Activated CD4-positive, alpha-beta memory T cell treated with anti-CD3 and anti-CD28 coated beads for 36 hours (primary cell): ENCODE measurements around the gene KLHL6. TPM values are rescaled to one million over a fixed set of nuclear protein-coding genes. Genes with fewer than 3 reads are reported as not detected.

ENCODE experiments used
- CTCF ChIA-PET: fragments of 350-600 bp; sonication (Branson Sonifier 250); formaldehyde crosslinking; loops from one replicate; lab custom pipeline; 2021; ENCODE audit warnings: antibody characterized with exemption, inconsistent platforms; lab: Charles Lee
- POLR2A ChIA-PET: fragments of 350-600 bp; sonication (Branson Sonifier 250); formaldehyde crosslinking; loops from one replicate; lab custom pipeline; 2021; ENCODE audit warnings: antibody characterized with exemption; lab: Charles Lee
- DNase-seq: peaks from one replicate; pipeline ENCODE4 v3.0.0-alpha.2; 2020
- H3K27ac Mint-ChIP-seq: one replicate; pipeline ENCODE4 v1.8.0; 2021; ENCODE audit warnings: mixed read lengths
- H3K27me3 Mint-ChIP-seq: one replicate; pipeline ENCODE4 v1.8.0; 2021; ENCODE audit warnings: mixed read lengths
- H3K36me3 Mint-ChIP-seq: one replicate; pipeline ENCODE4 v1.8.0; 2021; ENCODE audit warnings: mixed read lengths
- H3K4me1 Mint-ChIP-seq: one replicate; pipeline ENCODE4 v1.8.0; 2021; ENCODE audit warnings: low read depth, mixed read lengths
- H3K4me3 Mint-ChIP-seq: one replicate; pipeline ENCODE4 v1.8.0; 2021; ENCODE audit warnings: mild to moderate bottlenecking, mixed read lengths
- H3K9me3 Mint-ChIP-seq: one replicate; pipeline ENCODE4 v1.8.0; 2021; ENCODE audit warnings: mixed read lengths
- intact Hi-C: fragments of 100-400 bp; cut with micrococcal nuclease; formaldehyde crosslinking; loops from one replicate; pipeline ENCODE4 v1.15.1; 2023
- total RNA-seq, 2 experiments: library from RNA; stranded (reverse); gene quantifications; one replicate each; pipeline ENCODE4 v1.2.3, GENCODE V29; 2021

KLHL6 gene
- total RNA-seq, 2 experiments from 2014 or later = 63.5 to 65.2 TPM

DNA sequence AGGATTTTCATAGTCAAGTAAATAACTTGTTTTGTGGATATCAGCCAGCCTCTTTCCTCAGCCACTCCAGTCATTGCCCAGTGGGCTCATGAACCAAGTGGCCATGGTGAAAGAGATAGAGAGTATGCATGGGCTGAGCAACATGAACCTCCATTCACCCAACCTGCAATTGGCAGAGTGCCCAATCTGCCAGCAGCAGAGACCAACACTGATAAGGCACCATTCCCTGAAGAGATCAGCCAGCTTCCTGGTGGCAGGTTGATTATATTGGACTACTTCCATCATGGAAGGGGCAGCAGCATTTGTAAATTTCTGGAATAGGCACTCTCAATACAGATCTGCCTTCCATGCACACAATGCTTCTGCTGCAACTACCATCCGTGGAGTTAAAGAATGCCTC, 116.8 kb downstream of the KLHL6 start:
- H3K27ac Mint-ChIP-seq = no peak overlapping the region
- no peak overlapping the region for H3K4me3 Mint-ChIP-seq
- peaks cover 39% of the 10 kb centered on the region for H3K4me1 Mint-ChIP-seq
- POLR2A ChIA-PET = interaction anchor here (2.0 to 2.4 kb wide), 2 partner anchors 9 to 11 kb away, joined by 6 to 8 read pairs; partner anchors contain the start of gene MCF2L2
- CTCF ChIA-PET = interaction anchor here (1.1 kb wide), 1 partner anchor 11 kb away, joined by 3 read pairs; the partner anchor contains the start of gene MCF2L2
- intact Hi-C loops = loop anchor here (1.0 to 5.0 kb wide), 2 partner anchors 8 to 471 kb away; no protein-coding TSS in a partner anchor
- peaks cover 8% of the 10 kb centered on the region for H3K36me3 Mint-ChIP-seq
- peaks cover 11% of the 10 kb centered on the region for H3K9me3 Mint-ChIP-seq
- no peak for DNase-seq
- no peaks in the 10 kb centered on the region for H3K27me3 Mint-ChIP-seq

DNA sequence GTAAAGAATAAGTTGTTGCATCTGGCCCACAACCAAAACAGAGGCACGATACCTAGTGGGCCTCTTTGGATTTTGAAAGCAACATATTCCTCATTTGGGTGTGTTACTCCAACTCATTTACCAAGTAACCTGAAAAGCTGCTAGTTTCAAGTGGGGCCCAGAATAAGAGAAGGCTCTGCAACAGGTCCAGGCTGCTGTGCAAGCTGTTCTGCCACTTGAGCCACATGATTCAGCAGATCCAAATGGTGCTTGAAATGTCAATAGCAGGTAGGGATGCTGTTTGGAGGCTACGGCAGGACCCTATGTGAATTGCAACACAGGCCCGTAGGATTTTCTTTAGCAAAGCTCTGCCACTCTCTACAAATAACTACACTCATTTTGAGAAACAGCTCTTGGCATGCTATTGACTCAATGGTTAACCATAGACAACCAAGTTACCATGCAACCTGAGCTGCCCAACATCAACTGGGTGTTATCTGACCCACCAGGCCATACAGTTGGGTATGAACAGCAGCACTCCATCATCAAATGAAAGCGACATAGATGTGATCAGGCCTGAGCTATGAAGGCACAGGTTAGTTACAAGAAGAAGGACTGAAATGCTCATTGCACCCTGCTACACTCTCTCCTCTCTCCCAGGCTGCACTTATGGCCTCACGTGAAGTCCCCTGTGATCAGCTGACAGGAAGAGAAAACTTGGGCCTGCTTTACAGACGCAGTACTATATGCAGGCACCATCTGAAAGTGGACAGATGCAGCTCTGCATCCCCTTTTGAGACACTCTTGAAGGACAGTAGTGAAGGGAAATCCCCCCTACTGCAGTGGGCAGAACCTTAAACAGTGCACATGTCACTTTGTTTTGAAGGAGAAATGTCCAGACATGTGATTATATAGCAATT, 117.6 kb downstream of the KLHL6 start:
- peaks cover 3% of the 10 kb centered on the region for H3K9me3 Mint-ChIP-seq
- ChIA-PET POLR2A (interaction anchor here (1.3 to 2.4 kb wide), 3 partner anchors 10 to 152 kb away, joined by 3 to 8 read pairs (median 6); partner anchors contain the start of gene MCF2L2), CTCF (interaction anchor here (2.0 kb wide), 1 partner anchor 31 kb away, joined by 5 read pairs; no protein-coding TSS in a partner anchor)
- DNase-seq = peak; percentile 29
- H3K27me3 Mint-ChIP-seq = no peaks in the 10 kb centered on the region
- no peak overlapping the region for H3K4me3 Mint-ChIP-seq
- H3K27ac Mint-ChIP-seq = no peak overlapping the region
- intact Hi-C loops = loop anchor here (1.0 to 5.0 kb wide), 3 partner anchors 8 to 471 kb away; no protein-coding TSS in a partner anchor
- H3K4me1 Mint-ChIP-seq = peaks cover 46% of the 10 kb centered on the region
- H3K36me3 Mint-ChIP-seq = no peaks in the 10 kb centered on the region

Other genes starting within 250 kb of the KLHL6 start
- gene MCF2L2, start 127.1 kb downstream of the KLHL6 start, total RNA-seq = 1 to 10 TPM; 3.9 to 4.7 TPM
- 10 to 100 TPM; 15.6 to 19.5 TPM for gene KLHL24, start 79.9 kb upstream of the KLHL6 start, total RNA-seq
- 10 to 100 TPM; 45.4 to 48.8 TPM for gene YEATS2, start 142.1 kb upstream of the KLHL6 start, total RNA-seq